SHP77 treated with DMSO at 0.1 percent for 48 hours (cell line): ENCODE data around the gene TMEM80.
"Not testable (repeated sequence)": the region's sequence is repeated elsewhere in the genome, so short reads cannot be mapped to it uniquely, and the experiment has no call there.

Source experiments
- DNase-seq: peaks from one replicate; lab custom pipeline; 2025; lab: John Stamatoyannopoulos, UW

Gene TMEM80

GRCh38 chr11:679271-680207 lies 16.1 kb upstream of the TMEM80 start:
- DNase-seq: no peak

GRCh38 chr11:680476-680875 lies 15.1 kb upstream of the TMEM80 start:
- no peak for DNase-seq

GRCh38 chr11:680970-681369 lies 14.6 kb upstream of the TMEM80 start:
- DNase-seq: no peak

GRCh38 chr11:686451-687243 lies 9.0 kb upstream of the TMEM80 start:
- no peak for DNase-seq

GRCh38 chr11:687751-688150 lies 7.9 kb upstream of the TMEM80 start:
- no peak for DNase-seq

- no peak for DNase-seq
Measured at GRCh38 chr11:688681-689080, 6.9 kb upstream of the TMEM80 start.

GRCh38 chr11:689625-690024 lies 6.0 kb upstream of the TMEM80 start:
- DNase-seq: no peak

- DNase-seq: not testable (repeated sequence)
Measured at GRCh38 chr11:690244-690643, 5.4 kb upstream of the TMEM80 start.

GRCh38 chr11:690738-691633 lies 4.6 kb upstream of the TMEM80 start:
- DNase-seq: no peak

GRCh38 chr11:691710-692590 lies 3.7 kb upstream of the TMEM80 start:
- no peak for DNase-seq

- DNase-seq: no peak
Measured at GRCh38 chr11:692824-693414, 2.7 kb upstream of the TMEM80 start.

- DNase-seq: no peak
Measured at GRCh38 chr11:693415-693831, 2.2 kb upstream of the TMEM80 start.

GRCh38 chr11:693887-694562 lies 1.6 kb upstream of the TMEM80 start:
- DNase-seq: no peak

GRCh38 chr11:694563-695287 lies 891 bp upstream of the TMEM80 start, which contains the start of gene DEAF1:
Gene DEAF1, minus strand, starts transcription at chr11:695222. Its CDS starts 175 bp downstream, at chr11:695047.
- DNase-seq: no peak

GRCh38 chr11:695288-695537 lies 403 bp upstream of the TMEM80 start:
- DNase-seq: peak; percentile 16

- DNase-seq: no peak
Measured at GRCh38 chr11:696955-697491, 1.4 kb downstream of the TMEM80 start.

GRCh38 chr11:697811-698311 lies 2.2 kb downstream of the TMEM80 start:
- no peak for DNase-seq

- no peak for DNase-seq
Measured at GRCh38 chr11:698493-699115, 3.0 kb downstream of the TMEM80 start.

- no peak for DNase-seq
Measured at GRCh38 chr11:699116-699508, 3.5 kb downstream of the TMEM80 start.
